Measurements from ENCODE around the gene TRAF3.

Gene TRAF3

DNA sequence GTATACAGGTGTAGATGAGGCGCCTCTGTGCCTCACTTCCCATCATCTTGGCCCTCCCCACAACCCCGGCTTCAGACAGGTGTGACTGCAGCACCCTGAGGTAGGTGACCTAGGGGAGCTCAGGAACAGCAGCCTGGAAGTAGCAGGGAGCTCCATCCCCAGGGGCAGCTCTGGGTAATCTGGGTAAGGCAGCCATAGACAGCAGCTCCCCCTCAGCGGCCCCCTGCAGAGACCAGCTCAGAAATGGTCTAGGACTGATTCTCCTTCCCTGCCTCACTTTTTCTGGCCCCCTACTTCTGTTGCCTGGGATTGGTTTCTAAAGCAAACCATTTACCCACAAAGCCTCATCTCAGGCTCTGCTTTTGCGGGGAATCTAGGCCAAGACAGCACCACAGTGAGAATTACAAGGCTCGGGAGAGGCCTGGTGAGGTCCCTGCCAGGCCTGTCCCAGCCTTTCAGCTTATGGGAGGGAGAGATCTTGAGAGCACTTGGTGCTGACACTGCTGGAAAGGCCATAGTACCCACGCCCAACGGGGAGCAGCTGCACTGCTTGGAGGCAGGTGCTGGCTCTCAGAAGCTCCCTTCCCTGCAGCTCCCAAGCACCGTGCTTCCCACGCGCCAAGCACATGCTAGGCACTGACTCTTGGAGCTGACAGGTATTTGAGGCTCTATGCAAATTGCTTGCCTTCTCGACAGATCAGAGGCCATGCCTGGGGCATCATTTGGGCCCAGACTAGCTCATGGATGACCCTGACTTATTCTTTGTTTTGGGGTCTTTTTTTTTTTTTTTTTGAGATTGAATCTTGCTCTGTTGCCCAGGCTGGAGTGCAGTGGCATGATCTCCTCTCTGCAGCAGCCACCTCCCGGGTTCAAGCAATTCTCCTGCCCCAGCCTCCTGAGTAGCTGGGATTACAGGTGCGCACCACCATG, 45.1 kb upstream of the TRAF3 start:
- no peaks in the 10 kb centered on the region for H3K27me3 ChIP-seq (replicated peaks)
- TF ChIP-seq, protein P1, sequence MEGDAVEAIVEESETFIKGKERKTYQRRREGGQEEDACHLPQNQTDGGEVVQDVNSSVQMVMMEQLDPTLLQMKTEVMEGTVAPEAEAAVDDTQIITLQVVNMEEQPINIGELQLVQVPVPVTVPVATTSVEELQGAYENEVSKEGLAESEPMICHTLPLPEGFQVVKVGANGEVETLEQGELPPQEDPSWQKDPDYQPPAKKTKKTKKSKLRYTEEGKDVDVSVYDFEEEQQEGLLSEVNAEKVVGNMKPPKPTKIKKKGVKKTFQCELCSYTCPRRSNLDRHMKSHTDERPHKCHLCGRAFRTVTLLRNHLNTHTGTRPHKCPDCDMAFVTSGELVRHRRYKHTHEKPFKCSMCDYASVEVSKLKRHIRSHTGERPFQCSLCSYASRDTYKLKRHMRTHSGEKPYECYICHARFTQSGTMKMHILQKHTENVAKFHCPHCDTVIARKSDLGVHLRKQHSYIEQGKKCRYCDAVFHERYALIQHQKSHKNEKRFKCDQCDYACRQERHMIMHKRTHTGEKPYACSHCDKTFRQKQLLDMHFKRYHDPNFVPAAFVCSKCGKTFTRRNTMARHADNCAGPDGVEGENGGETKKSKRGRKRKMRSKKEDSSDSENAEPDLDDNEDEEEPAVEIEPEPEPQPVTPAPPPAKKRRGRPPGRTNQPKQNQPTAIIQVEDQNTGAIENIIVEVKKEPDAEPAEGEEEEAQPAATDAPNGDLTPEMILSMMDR (IDR thresholded peaks at IDR 0.05; ENCODE audit: low read depth, low read length, missing control alignments): no peak
- in situ Hi-C loops (cut with HindIII; ENCODE audit: low pct_ligation_motif_present, low sequenced_read_pairs): no loop called here
- H3K36me3 ChIP-seq (replicated peaks): peaks cover 21% of the 10 kb centered on the region
- no peak overlapping the region for H3K4me3 ChIP-seq (ENCODE audit: low read depth, low read length)
- no peak for DNase-seq
- H3K27ac ChIP-seq: no peak overlapping the region

DNA sequence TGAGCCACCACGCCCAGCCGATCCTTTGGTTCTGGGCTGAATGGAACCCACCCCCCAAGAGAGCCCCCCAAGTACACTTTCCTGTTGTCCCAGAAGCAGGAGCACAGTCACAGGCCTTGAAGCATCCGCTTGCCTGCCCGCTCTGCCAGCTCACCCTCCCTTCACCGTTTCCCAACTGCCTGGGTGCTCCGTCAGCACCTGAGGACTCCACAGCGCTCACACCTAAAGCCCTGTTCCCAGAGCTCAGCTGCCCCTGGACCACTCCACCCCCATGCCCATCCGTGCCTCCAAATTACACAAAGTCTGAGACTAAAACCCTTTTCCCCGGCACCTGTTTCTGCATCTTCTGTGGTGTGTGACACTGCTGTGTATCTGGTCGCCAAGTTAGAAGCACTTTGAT, 44.3 kb upstream of the TRAF3 start:
- Histone ChIP-seq H3K27me3 (replicated peaks) (no peaks in the 10 kb centered on the region), H3K27ac (no peak overlapping the region)
- DNase-seq: no peak

DNA sequence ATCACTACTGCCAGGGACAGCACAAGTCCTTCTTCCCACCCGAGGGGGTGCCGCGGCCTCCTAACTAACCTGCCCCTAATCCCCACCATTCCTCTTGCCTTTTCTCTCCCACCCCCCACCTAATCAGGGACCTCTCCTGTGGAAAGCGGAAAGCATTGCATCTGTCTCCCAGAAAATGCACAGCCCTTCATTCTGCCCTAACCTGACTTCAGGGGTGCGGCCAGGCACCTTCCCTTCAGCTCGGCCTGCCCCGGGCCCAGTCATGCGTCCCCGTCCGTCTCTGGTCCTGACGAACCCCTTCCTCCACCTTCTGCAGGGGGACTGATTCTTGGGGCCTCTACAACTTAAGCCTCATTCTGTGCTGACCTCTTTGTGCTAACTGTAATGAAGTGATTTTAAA, 43.9 kb upstream of the TRAF3 start:
- H3K27me3 ChIP-seq (replicated peaks): no peaks in the 10 kb centered on the region
- H3K36me3 ChIP-seq (replicated peaks): peaks cover 13% of the 10 kb centered on the region
- no peak overlapping the region for H3K27ac ChIP-seq
- DNase-seq: no peak
- no peak overlapping the region for H3K4me3 ChIP-seq (ENCODE audit: low read depth, low read length)
- in situ Hi-C loops (cut with HindIII; ENCODE audit: low pct_ligation_motif_present, low sequenced_read_pairs): no loop called here
- TF ChIP-seq, protein P1 (IDR thresholded peaks at IDR 0.05; ENCODE audit: low read depth, low read length, missing control alignments): no peak

More for the DNA sequence above, 44.3 kb upstream of the TRAF3 start:
- TF ChIP-seq, protein P1 (IDR thresholded peaks at IDR 0.05; ENCODE audit: low read depth, low read length, missing control alignments): no peak
- in situ Hi-C loops (cut with HindIII; ENCODE audit: low pct_ligation_motif_present, low sequenced_read_pairs): no loop called here
- Histone ChIP-seq H3K4me3 (ENCODE audit: low read depth, low read length) (no peak overlapping the region), H3K36me3 (replicated peaks) (peaks cover 16% of the 10 kb centered on the region)

DNA sequence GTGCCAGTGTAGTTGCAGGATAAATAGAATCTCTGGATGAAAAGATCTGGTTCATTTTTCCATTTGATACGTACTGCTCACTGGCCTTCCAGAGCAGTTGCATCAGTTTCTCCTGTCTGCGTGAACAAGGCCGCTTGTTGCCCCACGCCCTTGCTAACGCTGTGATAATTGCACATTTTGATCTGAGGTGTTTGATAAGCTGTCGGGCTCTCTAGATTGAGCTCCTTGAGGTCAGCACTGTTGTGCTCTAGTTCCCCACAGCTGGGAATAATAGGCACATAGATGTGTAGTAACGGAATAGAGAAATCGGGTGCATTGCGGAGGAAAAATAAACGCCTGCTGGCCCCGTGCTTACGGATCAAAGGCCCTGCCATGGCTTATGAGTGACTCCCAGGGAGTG, 42.8 kb upstream of the TRAF3 start:
- no peak overlapping the region for H3K4me3 ChIP-seq (ENCODE audit: low read depth, low read length)
- in situ Hi-C loops (cut with HindIII; ENCODE audit: low pct_ligation_motif_present, low sequenced_read_pairs): no loop called here
- DNase-seq: no peak
- no peak overlapping the region for H3K27ac ChIP-seq
- TF ChIP-seq, protein P1 (IDR thresholded peaks at IDR 0.05; ENCODE audit: low read depth, low read length, missing control alignments): no peak
- H3K36me3 ChIP-seq (replicated peaks): peaks cover 7% of the 10 kb centered on the region
- H3K27me3 ChIP-seq (replicated peaks): no peaks in the 10 kb centered on the region

DNA sequence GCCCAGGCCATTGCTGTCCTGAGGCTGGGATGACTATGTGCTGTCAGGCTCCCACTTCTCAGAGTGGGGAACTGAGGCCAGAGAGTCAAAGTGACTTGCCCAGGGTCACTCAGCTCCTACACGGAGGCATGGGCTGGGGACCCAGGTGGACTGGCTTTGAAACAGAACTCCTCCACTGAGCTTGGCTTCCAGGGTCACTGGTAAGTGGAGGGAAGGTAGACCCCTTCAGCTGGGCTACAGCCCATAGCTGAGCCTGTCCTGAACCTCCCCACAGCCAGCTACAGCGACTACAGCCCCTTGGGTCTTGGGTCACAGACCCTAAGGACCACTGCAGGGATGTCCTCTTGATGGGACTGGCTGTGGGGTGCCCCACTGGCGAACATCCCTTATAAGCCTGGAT, 40.3 kb upstream of the TRAF3 start:
- no peaks in the 10 kb centered on the region for H3K27me3 ChIP-seq (replicated peaks)
- in situ Hi-C loops (cut with HindIII; ENCODE audit: low pct_ligation_motif_present, low sequenced_read_pairs): no loop called here
- H3K4me3 ChIP-seq (ENCODE audit: low read depth, low read length): no peak overlapping the region
- no peak overlapping the region for H3K27ac ChIP-seq
- TF ChIP-seq, protein P1 (IDR thresholded peaks at IDR 0.05; ENCODE audit: low read depth, low read length, missing control alignments): no peak
- DNase-seq: no peak
- H3K36me3 ChIP-seq (replicated peaks): peaks cover 2% of the 10 kb centered on the region
